Upper lobe of right lung (tissue), 1 donor: ENCODE results near the gene BPIFB1. TPM values are rescaled to one million over a fixed set of nuclear protein-coding genes. Genes with fewer than 3 reads are reported as not detected.

ENCODE experiments used
- ATAC-seq: fragments of 200-7000 bp; cut with Tn5 transposase; one replicate; pipeline ENCODE4 v1.9.1; 2020; ENCODE audit warnings: mild to moderate bottlenecking, moderate library complexity
- DNase-seq: peaks from one replicate; pipeline ENCODE4 v3.0.0-alpha.2; 2020
- H3K27ac ChIP-seq: fragments of 200-600 bp; one replicate; pipeline ENCODE4 v1.8.0; 2022
- H3K27me3 ChIP-seq: fragments of 200-600 bp; one replicate; pipeline ENCODE4 v1.8.0; 2022; ENCODE audit warnings: mild to moderate bottlenecking
- H3K36me3 ChIP-seq: fragments of 200-600 bp; one replicate; pipeline ENCODE4 v1.8.0; 2022
- H3K4me1 ChIP-seq: fragments of 200-600 bp; one replicate; pipeline ENCODE4 v1.8.0; 2022
- H3K4me3 ChIP-seq: fragments of 200-600 bp; one replicate; pipeline ENCODE4 v1.8.0; 2022; ENCODE audit warnings: mild to moderate bottlenecking
- H3K9me3 ChIP-seq: fragments of 200-600 bp; one replicate; pipeline ENCODE4 v1.8.0; 2022
- CTCF ChIP-seq: fragments of 200-600 bp; IDR thresholded peaks from one replicate; pipeline ENCODE4 v1.8.0; 2022; ENCODE audit warnings: antibody characterized with exemption
- intact Hi-C: fragments of 100-400 bp; cut with DNase I; formaldehyde crosslinking; loops from one replicate; pipeline ENCODE4 v1.11.0; 2022
- total RNA-seq: library from RNA; stranded (reverse); fragmentation: NEBNext Ultra II Directional; extraction: Animal tissue kit (Norgen Biotek cat#: 25700); gene quantifications from one replicate; pipeline ENCODE4 v1.2.1, GENCODE V29; 2021
- donor health status: DM: no; HTN: yes; CAD: no; lungs with severe emphysema.

BPIFB1 gene
- total RNA-seq, 1 donor from 2014 or later: 0.67 TPM

- intact Hi-C loops: no loop called here
- Histone ChIP-seq H3K9me3 (no peaks in the 10 kb centered on the region), H3K36me3 (no peaks in the 10 kb centered on the region), H3K4me1 (no peaks in the 10 kb centered on the region), H3K4me3 (no peak overlapping the region), H3K27ac (no peak overlapping the region), H3K27me3 (no peaks in the 10 kb centered on the region)
- TF ChIP-seq CTCF: no peak
- no peak for ATAC-seq
- no peak for DNase-seq
Observed at GRCh38 chr20:33311011-33311410, 28.0 kb downstream of the BPIFB1 start.

GRCh38 chr20:33311996-33312395 is 29.0 kb downstream of the BPIFB1 start:
- intact Hi-C loops: no loop called here
- Histone ChIP-seq H3K27me3 (no peaks in the 10 kb centered on the region), H3K27ac (no peak overlapping the region), H3K36me3 (no peaks in the 10 kb centered on the region), H3K9me3 (no peaks in the 10 kb centered on the region), H3K4me3 (no peak overlapping the region), H3K4me1 (no peaks in the 10 kb centered on the region)
- no peak for DNase-seq
- TF ChIP-seq CTCF: no peak
- ATAC-seq: no peak

- no peak for TF ChIP-seq CTCF
- Histone ChIP-seq H3K4me3 (no peak overlapping the region), H3K27me3 (no peaks in the 10 kb centered on the region), H3K27ac (no peak overlapping the region), H3K9me3 (no peaks in the 10 kb centered on the region), H3K4me1 (no peaks in the 10 kb centered on the region), H3K36me3 (no peaks in the 10 kb centered on the region)
- intact Hi-C loops: no loop called here
- DNase-seq (no peak), ATAC-seq (no peak)
Observed at GRCh38 chr20:33312583-33312982, 29.6 kb downstream of the BPIFB1 start.

- Histone ChIP-seq H3K27me3 (no peaks in the 10 kb centered on the region), H3K4me3 (no peak overlapping the region), H3K27ac (no peak overlapping the region), H3K4me1 (no peaks in the 10 kb centered on the region), H3K36me3 (no peaks in the 10 kb centered on the region), H3K9me3 (no peaks in the 10 kb centered on the region)
- no peak for ATAC-seq
- DNase-seq: no peak
- intact Hi-C loops: no loop called here
- TF ChIP-seq CTCF: no peak
Observed at GRCh38 chr20:33313686-33314314, 30.8 kb downstream of the BPIFB1 start.

GRCh38 chr20:33316343-33316742 is 33.3 kb downstream of the BPIFB1 start:
- TF ChIP-seq CTCF: no peak
- DNase-seq: no peak
- intact Hi-C loops: no loop called here
- ATAC-seq: no peak
- H3K27me3 ChIP-seq: no peaks in the 10 kb centered on the region
- H3K4me3 ChIP-seq: no peak overlapping the region
- no peaks in the 10 kb centered on the region for H3K4me1 ChIP-seq
- H3K27ac ChIP-seq: no peak overlapping the region
- no peaks in the 10 kb centered on the region for H3K9me3 ChIP-seq
- H3K36me3 ChIP-seq: no peaks in the 10 kb centered on the region

GRCh38 chr20:33316958-33317357 is 33.9 kb downstream of the BPIFB1 start:
- intact Hi-C loops: no loop called here

More at GRCh38 chr20:33316958-33317357, 33.9 kb downstream of the BPIFB1 start:
- no peak for TF ChIP-seq CTCF
- ATAC-seq: no peak
- DNase-seq: no peak
- no peak overlapping the region for H3K27ac ChIP-seq
- no peaks in the 10 kb centered on the region for H3K4me1 ChIP-seq
- H3K36me3 ChIP-seq: no peaks in the 10 kb centered on the region
- H3K4me3 ChIP-seq: no peak overlapping the region
- no peaks in the 10 kb centered on the region for H3K27me3 ChIP-seq
- H3K9me3 ChIP-seq: no peaks in the 10 kb centered on the region
